HG02938 (cell line): Measurements from ENCODE around the gene WDFY4.

Experiments
- ATAC-seq: cut with Tn5 transposase; IDR thresholded peaks from one replicate; pipeline ENCODE4 v1.9.1; 2021; ENCODE audit warnings: mild to moderate bottlenecking, moderate library complexity; ENCODE audit not compliant: unreplicated experiment

Gene WDFY4

GRCh38 chr10:49001402-49001801 lies 316.7 kb downstream of the WDFY4 start:
- no peak for ATAC-seq

GRCh38 chr10:49001870-49002672 lies 317.4 kb downstream of the WDFY4 start:
- no peak for ATAC-seq

- no peak for ATAC-seq
These were observed 320.6 kb downstream of the WDFY4 start for GRCh38 chr10:49005270-49005669.

- ATAC-seq = no peak
These were observed 322.5 kb downstream of the WDFY4 start for GRCh38 chr10:49007129-49007528.

GRCh38 chr10:49008091-49008490 lies 323.4 kb downstream of the WDFY4 start:
- ATAC-seq = no peak

- no peak for ATAC-seq
These were observed 324.0 kb downstream of the WDFY4 start for GRCh38 chr10:49008505-49009198.

GRCh38 chr10:49009199-49009979 lies 324.7 kb downstream of the WDFY4 start:
- ATAC-seq = no peak

- no peak for ATAC-seq
These were observed 325.6 kb downstream of the WDFY4 start for GRCh38 chr10:49010295-49010694.

GRCh38 chr10:49010865-49011264 lies 326.2 kb downstream of the WDFY4 start:
- ATAC-seq = no peak

- ATAC-seq = no peak
These were observed 327.1 kb downstream of the WDFY4 start for GRCh38 chr10:49011756-49012155.

GRCh38 chr10:49012603-49013002 lies 327.9 kb downstream of the WDFY4 start:
- ATAC-seq = no peak

- no peak for ATAC-seq
These were observed 331.0 kb downstream of the WDFY4 start for GRCh38 chr10:49015700-49016099.

GRCh38 chr10:49021685-49022084 lies 337.0 kb downstream of the WDFY4 start:
- ATAC-seq = no peak

- ATAC-seq = no peak
These were observed 338.4 kb downstream of the WDFY4 start for GRCh38 chr10:49023071-49023470.

- ATAC-seq = no peak
These were observed 339.1 kb downstream of the WDFY4 start for GRCh38 chr10:49023752-49024151.

GRCh38 chr10:49024484-49024883 lies 339.8 kb downstream of the WDFY4 start:
- no peak for ATAC-seq

GRCh38 chr10:49025347-49025983 lies 340.8 kb downstream of the WDFY4 start:
- ATAC-seq = no peak

GRCh38 chr10:49028639-49029038 lies 344.0 kb downstream of the WDFY4 start:
- no peak for ATAC-seq

- ATAC-seq = no peak
These were observed 345.0 kb downstream of the WDFY4 start for GRCh38 chr10:49029666-49030065.
